GM19324 (cell line): ENCODE measurements around the gene CEMP1.

Experiments
- ATAC-seq: cut with Tn5 transposase; IDR thresholded peaks from one replicate; pipeline ENCODE4 v1.9.1; 2021; ENCODE audit warnings: mild to moderate bottlenecking, moderate library complexity; ENCODE audit not compliant: unreplicated experiment, low FRiP score

Gene CEMP1

GRCh38 chr16:2520784-2521531 is 10.2 kb downstream of the CEMP1 start:
- no peak for ATAC-seq

- no peak for ATAC-seq
These were observed 11.0 kb downstream of the CEMP1 start, which contains the start of gene AMDHD2 for GRCh38 chr16:2520097-2520783. TSS of gene AMDHD2 (plus strand) at chr16:2520371. CDS start at chr16:2520459, 88 bp downstream.

- no peak for ATAC-seq
These were observed 11.5 kb downstream of the CEMP1 start for GRCh38 chr16:2519711-2520080.

- no peak for ATAC-seq
These were observed 12.1 kb downstream of the CEMP1 start for GRCh38 chr16:2518823-2519710.

GRCh38 chr16:2517954-2518605 is 13.1 kb downstream of the CEMP1 start:
- ATAC-seq, result no peak

DNA sequence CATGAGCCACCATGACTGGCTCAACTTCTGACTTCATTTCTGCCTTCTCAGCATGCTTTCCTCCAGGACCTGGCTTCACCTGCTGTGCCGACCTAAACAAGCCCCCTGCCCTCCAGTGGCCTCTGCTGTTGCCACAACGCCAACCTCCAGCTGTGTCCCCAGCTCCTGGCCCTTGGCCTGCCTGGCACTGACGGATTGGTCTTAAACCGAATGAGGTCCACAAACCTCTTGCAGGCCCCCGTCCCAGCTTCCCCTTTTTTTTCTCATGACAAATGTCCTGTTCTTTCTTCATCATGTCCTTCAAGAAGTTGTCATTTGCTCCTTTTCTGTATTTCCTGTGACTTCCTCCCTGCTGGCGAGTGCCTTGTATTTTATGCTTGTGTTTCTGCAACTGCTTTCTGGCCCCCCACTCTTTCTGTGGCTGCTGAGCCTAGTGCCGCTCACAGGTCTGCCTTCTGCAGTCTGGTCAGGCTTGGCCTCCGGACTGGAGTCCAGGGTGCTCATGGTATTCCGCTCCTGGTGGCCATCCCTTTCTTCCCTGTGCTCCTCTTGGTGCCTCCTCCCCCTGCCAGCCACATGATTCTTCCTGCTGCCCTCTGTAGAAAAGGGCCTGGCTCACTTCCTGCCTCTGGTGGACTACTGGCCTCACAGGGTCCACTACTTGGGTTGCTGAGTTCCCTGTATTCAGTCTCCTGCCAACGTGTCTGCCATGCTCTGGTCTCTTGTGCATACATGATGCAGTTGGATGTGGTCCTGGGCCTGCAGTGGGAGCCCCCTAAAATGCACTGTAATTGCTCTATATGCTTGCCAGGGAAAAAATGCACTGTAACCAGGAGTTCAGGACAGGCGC is 14.6 kb downstream of the CEMP1 start:
- ATAC-seq, result no peak

DNA sequence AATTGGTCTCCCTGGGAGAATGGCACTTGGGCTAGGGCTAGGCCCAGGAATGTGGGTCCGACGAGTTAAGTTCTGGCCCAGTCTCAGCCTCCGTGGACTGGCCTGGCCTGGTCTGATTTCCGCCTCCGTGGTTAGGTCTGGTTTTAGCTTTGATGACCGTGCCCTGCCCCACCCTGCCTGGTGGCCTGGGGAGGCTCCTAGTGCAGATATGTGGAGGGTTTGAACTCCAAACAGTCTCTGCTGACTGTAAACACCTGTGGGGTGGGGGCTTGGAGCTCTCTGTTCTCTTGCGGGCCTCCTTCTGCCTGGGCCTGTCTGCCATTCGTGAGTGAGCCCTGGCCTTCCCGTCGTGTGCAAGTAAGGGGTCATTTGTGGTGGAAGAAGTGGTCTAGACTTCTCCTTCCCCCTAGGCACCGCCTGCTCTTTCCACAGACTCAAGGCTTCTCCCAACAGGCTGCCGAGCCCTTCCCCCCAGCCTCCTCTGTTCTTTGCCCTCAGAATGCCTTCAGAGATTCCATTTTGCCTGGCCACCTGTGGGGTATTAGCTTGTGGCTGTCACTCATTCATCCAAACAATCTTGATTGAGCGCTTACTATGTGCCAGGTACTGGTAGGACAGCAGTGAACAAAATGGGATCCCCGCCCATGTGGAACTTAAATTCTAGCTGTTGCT is 15.9 kb downstream of the CEMP1 start:
- ATAC-seq, result no peak

- ATAC-seq, result no peak
These were observed 16.7 kb downstream of the CEMP1 start for GRCh38 chr16:2514333-2515179.

DNA sequence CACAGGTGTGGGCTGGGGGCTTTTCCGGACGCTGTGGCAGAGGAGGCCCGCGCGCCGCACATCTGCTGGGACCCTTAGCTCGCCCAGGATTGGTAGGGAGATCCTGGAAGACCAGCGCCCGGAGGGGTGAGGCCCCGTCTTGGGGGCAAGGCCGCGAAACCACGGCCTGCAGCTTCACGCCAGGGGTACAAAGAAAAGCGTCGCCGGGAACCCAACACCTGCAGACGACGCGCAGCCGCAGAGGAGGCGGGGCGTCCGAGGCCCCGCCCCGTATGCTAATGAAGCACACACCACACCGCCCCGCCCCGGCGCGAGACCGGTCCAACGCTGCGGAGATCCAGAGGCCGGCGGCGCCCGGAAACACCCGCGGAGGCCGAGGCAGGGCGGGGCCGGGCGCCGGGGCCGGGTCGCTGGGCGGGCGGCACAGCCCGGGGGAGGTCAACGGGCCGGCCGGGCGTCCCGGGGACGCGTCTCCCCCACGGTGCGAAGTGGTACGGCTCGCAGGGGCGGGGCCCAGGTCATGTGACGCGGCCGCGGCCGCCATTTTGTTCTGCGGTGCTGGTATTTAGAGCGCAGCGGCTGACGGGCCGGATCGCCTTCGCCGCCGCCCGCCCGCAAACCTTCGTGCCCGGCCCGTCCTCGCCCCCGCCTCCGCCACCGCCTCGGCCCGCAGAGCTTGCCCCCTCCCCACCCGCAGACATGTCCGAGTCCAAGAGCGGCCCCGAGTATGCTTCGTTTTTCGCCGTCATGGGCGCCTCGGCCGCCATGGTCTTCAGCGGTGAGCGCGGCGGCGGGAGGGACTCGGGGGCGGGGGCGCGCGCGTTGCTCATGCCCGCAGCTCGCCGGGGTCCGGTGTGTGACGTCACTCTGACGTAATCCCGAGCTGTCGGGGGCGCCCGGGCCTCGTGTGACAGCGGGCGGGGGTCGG is 17.5 kb downstream of the CEMP1 start, which contains the start of gene ATP6V0C:
Gene ATP6V0C (plus strand): TSS at position 548 of the 928 bp plus-strand sequence. CDS start 152 bp downstream, at position 700.
- ATAC-seq, result peak; percentile 81

DNA sequence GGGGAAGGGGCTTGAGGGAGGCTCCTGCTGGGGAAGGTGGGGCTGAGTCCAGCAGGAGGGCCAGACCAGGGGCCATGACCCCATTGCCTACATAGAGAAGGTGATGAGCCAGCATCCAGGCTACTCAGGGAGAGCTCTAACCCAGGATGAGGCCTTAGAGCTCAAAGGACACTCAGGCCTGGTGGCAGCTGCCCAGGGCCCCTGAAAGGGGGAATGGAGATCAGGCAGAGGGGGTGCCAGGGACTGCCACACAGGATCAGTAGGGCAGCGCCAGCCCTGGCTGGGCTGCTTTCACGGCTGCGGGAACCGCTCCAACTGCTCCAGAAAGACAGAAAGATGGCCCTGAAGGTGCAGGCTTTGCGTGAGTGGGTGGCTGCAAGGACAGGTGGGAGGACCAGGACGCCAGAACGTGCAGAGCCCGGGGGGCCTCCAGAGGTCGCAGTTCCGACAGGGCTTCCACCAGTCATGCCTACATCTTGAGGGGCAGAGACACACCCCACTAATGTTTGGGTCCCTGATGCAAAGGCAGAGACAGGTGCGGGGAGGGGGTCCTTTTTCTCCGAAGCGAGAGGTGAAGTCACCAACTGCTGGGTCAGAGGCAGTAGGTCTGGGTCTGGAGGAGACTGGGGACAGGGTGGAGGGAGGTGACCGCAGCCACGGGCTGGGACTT is 18.3 kb downstream of the CEMP1 start:
- ATAC-seq, result no peak

DNA sequence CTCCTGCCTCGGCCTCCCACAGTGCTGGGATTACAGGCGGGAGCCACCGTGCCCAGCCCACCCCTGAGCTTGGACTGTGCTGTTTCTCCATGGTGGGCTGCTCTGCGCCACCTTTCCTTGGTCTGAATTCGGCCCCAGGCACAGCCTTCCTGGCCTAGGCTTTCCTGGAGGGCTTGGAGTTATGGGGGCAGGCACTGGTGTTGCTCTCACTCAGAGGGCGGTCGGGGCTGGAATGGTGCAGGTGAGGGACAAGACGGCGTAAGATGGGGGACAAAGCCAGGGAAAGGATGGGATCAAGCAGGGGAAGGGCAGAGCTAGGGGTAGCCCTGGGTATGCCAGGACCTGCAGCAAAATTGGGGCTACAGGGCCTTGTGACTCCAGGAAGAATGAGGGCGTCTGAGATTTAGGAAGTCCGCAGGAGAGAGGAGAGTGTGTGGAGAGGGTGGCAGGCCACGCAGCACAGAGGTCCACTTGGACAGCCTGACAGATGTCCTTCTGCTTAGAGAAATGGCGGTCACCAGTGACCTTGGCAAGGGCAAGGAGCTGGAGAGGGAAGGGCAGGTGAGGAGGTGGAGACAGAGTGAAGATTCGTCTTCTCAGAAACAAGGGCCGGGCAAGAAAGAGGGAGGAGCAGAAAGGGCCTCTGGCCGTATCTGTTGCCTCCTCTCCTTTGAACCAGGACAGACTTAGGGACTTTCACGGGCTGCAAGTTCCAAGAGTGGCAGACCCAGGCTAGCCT is 19.0 kb downstream of the CEMP1 start:
- ATAC-seq, result no peak

DNA sequence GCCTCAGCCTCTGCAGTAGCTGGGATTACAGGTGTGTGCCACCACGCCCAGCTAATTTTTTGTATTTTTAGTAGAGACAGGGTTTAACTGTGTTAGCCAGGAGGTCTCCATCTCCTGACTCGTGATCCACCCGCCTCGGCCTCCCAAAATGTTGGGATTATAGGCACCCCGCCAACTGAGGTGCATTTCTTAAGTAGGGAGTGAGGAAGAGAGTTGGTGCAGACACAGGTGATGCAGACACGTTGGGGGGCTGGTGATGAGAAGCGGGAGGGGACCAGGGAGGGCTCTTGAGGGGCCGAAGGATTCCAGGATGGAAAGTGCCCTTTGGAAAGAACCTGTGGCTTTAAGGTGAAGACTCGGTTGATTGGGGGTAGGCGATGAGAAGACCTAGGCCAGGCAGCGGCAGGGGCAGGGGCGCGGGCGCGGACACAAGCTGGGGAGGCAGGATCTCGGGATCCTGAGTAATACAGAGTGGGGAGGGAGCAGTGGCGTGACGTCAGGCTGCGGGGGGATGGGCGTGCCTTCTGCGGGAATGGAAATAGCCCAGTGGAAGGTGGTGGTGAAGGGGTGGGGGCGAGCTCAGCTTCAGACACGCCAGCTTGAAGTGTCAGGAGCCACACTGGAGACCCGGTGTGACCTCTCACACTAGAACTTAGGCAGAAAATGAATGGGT is 19.9 kb downstream of the CEMP1 start:
- ATAC-seq, result no peak

DNA sequence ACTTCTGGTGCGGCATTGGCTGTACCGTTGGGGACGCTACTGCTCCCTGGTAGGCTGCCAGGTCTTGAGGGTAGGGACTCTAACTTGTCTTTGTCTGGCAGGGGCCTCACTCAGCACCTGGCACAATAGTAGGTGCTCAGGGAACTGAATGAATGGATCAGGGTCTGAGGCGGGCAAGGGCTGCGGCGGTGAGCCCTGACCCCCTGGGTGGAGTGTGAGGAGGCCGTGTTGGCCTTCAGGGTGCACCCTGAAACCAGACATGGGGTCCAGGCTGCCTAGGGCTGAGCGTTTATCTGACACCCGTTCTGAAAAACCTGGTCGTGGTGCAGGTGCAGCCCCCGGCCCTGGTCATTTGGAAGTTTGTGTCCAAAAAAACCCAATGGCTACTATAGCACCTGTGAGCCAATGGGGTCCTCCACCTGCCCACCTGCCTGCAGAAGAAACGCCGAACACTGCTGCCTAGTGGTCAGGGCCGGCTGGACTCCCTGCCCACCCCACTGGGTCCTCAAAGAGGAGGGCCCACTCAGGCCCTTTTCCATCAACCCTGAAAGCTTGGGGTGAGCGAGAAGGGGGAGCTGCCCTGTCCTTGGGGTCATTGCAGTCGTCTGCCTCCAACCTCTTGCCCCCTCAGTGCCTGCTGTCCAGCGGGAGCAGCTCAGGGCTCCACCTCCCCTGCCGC is 22.3 kb downstream of the CEMP1 start:
- no peak for ATAC-seq

GRCh38 chr16:2507665-2508064 is 23.5 kb downstream of the CEMP1 start:
- ATAC-seq, result no peak
